Cortex of kidney (tissue), 1 donor: ENCODE measurements around the gene MDN1.
"Not testable (repeated sequence)": the region's sequence is repeated elsewhere in the genome, so short reads cannot be mapped to it uniquely, and the experiment has no call there.

ENCODE experiments used
- DNase-seq: peaks from one replicate; lab custom pipeline; 2025; lab: John Stamatoyannopoulos, UW

The MDN1 gene

GRCh38 chr6:89813422-89813821 lies 6.2 kb downstream of the MDN1 start:
- not testable (repeated sequence) for DNase-seq

- no peak for DNase-seq
These were observed 12.0 kb downstream of the MDN1 start for GRCh38 chr6:89807581-89807980.

- no peak for DNase-seq
These were observed 13.7 kb downstream of the MDN1 start for GRCh38 chr6:89805814-89806371.

- DNase-seq = no peak
These were observed 16.3 kb downstream of the MDN1 start for GRCh38 chr6:89803271-89803670.

GRCh38 chr6:89799756-89800155 lies 19.8 kb downstream of the MDN1 start:
- DNase-seq = no peak

GRCh38 chr6:89799096-89799495 lies 20.5 kb downstream of the MDN1 start:
- DNase-seq = no peak

GRCh38 chr6:89797317-89797716 lies 22.3 kb downstream of the MDN1 start:
- no peak for DNase-seq

- DNase-seq = no peak
These were observed 25.3 kb downstream of the MDN1 start for GRCh38 chr6:89794324-89794723.

- no peak for DNase-seq
These were observed 26.0 kb downstream of the MDN1 start for GRCh38 chr6:89793586-89793985.

GRCh38 chr6:89792881-89793280 lies 26.7 kb downstream of the MDN1 start:
- no peak for DNase-seq

GRCh38 chr6:89790403-89790802 lies 29.2 kb downstream of the MDN1 start:
- DNase-seq = no peak

GRCh38 chr6:89789980-89790379 lies 29.6 kb downstream of the MDN1 start:
- DNase-seq = no peak

GRCh38 chr6:89787660-89788328 lies 31.8 kb downstream of the MDN1 start:
- no peak for DNase-seq

- no peak for DNase-seq
These were observed 32.6 kb downstream of the MDN1 start for GRCh38 chr6:89786970-89787369.

- no peak for DNase-seq
These were observed 34.8 kb downstream of the MDN1 start for GRCh38 chr6:89784838-89785237.

GRCh38 chr6:89783293-89783692 lies 36.3 kb downstream of the MDN1 start:
- not testable (repeated sequence) for DNase-seq

GRCh38 chr6:89782222-89782621 lies 37.4 kb downstream of the MDN1 start:
- DNase-seq = no peak

GRCh38 chr6:89781070-89782034 lies 38.2 kb downstream of the MDN1 start:
- no peak for DNase-seq

- DNase-seq = no peak
These were observed 42.1 kb downstream of the MDN1 start for GRCh38 chr6:89777455-89777854.

GRCh38 chr6:89776583-89777233 lies 42.9 kb downstream of the MDN1 start:
- no peak for DNase-seq

- DNase-seq = no peak
These were observed 44.4 kb downstream of the MDN1 start for GRCh38 chr6:89775150-89775549.

GRCh38 chr6:89769572-89769971 lies 50.0 kb downstream of the MDN1 start:
- no peak for DNase-seq
